Measurements from ENCODE around the gene ANKAR.
"Not testable (repeated sequence)": the region's sequence is repeated elsewhere in the genome, so short reads cannot be mapped to it uniquely, and the experiment has no call there.

Gene ANKAR

GRCh38 chr2:189681203-189681602 is 6.7 kb downstream of the ANKAR start:
- H3K4me1 ChIP-seq, result no peaks in the 10 kb centered on the region
- H3K4me3 ChIP-seq (ENCODE audit: low read depth, low read length), result no peak overlapping the region
- no peaks in the 10 kb centered on the region for H3K9me3 ChIP-seq
- no peak for DNase-seq
- TF ChIP-seq, protein P1, sequence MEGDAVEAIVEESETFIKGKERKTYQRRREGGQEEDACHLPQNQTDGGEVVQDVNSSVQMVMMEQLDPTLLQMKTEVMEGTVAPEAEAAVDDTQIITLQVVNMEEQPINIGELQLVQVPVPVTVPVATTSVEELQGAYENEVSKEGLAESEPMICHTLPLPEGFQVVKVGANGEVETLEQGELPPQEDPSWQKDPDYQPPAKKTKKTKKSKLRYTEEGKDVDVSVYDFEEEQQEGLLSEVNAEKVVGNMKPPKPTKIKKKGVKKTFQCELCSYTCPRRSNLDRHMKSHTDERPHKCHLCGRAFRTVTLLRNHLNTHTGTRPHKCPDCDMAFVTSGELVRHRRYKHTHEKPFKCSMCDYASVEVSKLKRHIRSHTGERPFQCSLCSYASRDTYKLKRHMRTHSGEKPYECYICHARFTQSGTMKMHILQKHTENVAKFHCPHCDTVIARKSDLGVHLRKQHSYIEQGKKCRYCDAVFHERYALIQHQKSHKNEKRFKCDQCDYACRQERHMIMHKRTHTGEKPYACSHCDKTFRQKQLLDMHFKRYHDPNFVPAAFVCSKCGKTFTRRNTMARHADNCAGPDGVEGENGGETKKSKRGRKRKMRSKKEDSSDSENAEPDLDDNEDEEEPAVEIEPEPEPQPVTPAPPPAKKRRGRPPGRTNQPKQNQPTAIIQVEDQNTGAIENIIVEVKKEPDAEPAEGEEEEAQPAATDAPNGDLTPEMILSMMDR (IDR thresholded peaks at IDR 0.05; ENCODE audit: low read depth, low read length), result no peak
- no peaks in the 10 kb centered on the region for H3K27me3 ChIP-seq
- no peaks in the 10 kb centered on the region for H3K36me3 ChIP-seq

DNA sequence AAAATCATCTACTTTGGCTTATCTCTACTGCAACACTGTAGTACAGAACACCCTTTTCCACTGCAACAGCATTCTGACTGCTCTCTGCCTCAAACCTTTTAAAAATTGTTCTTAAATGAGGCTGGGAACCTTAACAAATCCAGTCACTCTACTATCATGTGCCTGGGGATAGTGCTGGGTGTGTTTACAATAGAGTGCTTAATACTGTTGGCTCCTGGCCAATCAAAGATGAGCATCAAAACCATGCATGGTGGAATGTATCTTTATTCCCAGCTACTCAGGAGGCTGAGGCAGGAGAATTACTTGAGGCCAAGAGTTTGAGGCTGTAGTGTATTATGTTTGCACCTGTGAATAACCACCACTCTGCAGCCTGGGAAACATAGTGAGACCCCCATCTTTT is 7.4 kb downstream of the ANKAR start:
- Histone ChIP-seq H3K9me3 (no peaks in the 10 kb centered on the region), H3K27me3 (no peaks in the 10 kb centered on the region), H3K4me3 (ENCODE audit: low read depth, low read length) (no peak overlapping the region), H3K36me3 (no peaks in the 10 kb centered on the region), H3K4me1 (no peaks in the 10 kb centered on the region)
- no peak for DNase-seq
- TF ChIP-seq, protein P1 (IDR thresholded peaks at IDR 0.05; ENCODE audit: low read depth, low read length), result no peak

- TF ChIP-seq, protein P1 (IDR thresholded peaks at IDR 0.05; ENCODE audit: low read depth, low read length), result no peak
- no peak for DNase-seq
These were observed 8.9 kb downstream of the ANKAR start for GRCh38 chr2:189683348-189683747.

DNA sequence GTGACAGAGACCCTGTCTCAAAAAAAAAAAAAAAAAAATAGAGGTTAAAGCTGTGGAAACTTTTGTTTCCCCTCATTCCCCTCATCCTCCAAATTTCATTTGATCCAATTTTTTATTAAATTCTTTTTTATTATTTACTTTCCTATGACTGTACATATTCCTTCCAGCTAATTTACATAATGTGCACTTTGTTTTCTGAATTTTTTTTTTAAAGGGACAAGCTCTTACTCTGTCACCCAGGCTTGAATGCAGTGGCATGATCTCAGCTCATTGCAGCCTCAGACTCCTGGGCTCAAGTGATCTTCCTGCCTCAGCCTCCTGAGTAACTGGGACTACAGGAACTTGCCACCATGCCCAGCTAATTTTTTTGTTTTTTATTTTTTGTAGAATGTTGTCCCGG is 10.3 kb downstream of the ANKAR start:
- TF ChIP-seq, protein P1 (IDR thresholded peaks at IDR 0.05; ENCODE audit: low read depth, low read length), result no peak
- no peaks in the 10 kb centered on the region for H3K4me1 ChIP-seq
- H3K36me3 ChIP-seq, result no peaks in the 10 kb centered on the region
- no peak overlapping the region for H3K4me3 ChIP-seq (ENCODE audit: low read depth, low read length)
- no peaks in the 10 kb centered on the region for H3K27me3 ChIP-seq
- no peak for DNase-seq
- H3K9me3 ChIP-seq, result no peaks in the 10 kb centered on the region

More at GRCh38 chr2:189683348-189683747, 8.9 kb downstream of the ANKAR start:
- Histone ChIP-seq H3K4me1 (no peaks in the 10 kb centered on the region), H3K36me3 (no peaks in the 10 kb centered on the region), H3K4me3 (ENCODE audit: low read depth, low read length) (no peak overlapping the region), H3K9me3 (no peaks in the 10 kb centered on the region), H3K27me3 (no peaks in the 10 kb centered on the region)

DNA sequence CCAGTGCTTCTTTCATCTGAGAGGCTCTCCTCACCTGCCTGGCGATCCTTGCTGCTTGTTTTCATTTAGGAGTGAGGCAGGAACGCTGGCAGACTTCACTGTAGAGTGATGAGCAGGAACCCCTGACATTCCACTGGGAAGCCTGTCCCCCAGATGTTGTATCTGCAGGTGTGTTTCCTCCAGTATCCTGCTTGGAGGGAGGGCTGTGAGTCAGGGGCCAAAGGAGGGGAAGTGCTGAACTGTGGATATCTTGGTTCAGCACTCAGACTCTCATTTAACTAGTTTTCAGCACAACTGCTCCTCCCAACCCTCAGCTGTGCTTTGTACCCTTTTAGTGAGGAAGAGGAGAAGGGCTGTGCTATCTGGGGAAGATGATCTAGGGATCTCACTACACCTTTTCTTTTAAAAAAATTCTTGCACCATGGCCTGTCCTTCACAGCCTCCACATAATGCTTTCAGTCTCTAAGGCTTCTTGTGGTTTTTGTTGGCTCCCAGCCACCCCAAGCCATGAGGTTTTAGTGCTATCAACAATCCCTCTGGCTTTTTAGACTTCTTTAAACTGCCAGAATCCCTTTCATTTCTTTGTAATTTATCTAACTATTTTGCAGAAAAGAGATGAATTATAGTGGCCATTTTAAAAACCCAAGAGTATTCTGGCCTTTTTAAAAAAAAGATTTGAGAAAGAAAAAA is 11.2 kb downstream of the ANKAR start:
- no peaks in the 10 kb centered on the region for H3K27me3 ChIP-seq
- no peaks in the 10 kb centered on the region for H3K4me1 ChIP-seq
- no peaks in the 10 kb centered on the region for H3K9me3 ChIP-seq
- TF ChIP-seq, protein P1 (IDR thresholded peaks at IDR 0.05; ENCODE audit: low read depth, low read length), result no peak
- no peaks in the 10 kb centered on the region for H3K36me3 ChIP-seq
- no peak for DNase-seq
- H3K4me3 ChIP-seq (ENCODE audit: low read depth, low read length), result no peak overlapping the region

- H3K36me3 ChIP-seq; H3K4me3 ChIP-seq (ENCODE audit: low read depth, low read length); H3K4me1 ChIP-seq; H3K9me3 ChIP-seq; DNase-seq; H3K27me3 ChIP-seq: not testable (repeated sequence)
These were observed 13.3 kb downstream of the ANKAR start for GRCh38 chr2:189687796-189688195.
